Measurements from ENCODE around the gene RAD51B.

- TF ChIP-seq CTCF (IDR thresholded peaks at IDR 0.05) (no peak), POLR2A (IDR thresholded peaks at IDR 0.05) (no peak)
Measured at GRCh38 chr14:68675233-68675577, 855.6 kb downstream of the RAD51B start.
